ENCODE data around the gene TDRD9.
"Not testable (repeated sequence)": the region's sequence is repeated elsewhere in the genome, so short reads cannot be mapped to it uniquely, and the experiment has no call there.

Gene TDRD9

GRCh38 chr14:103974575-103974974 is 46.3 kb downstream of the TDRD9 start:
- no peak for DNase-seq (ENCODE audit: low read depth, low spot score)

- DNase-seq (ENCODE audit: low read depth, low spot score): not testable (repeated sequence)
Observed at GRCh38 chr14:103980623-103981238, 52.5 kb downstream of the TDRD9 start.

GRCh38 chr14:103984196-103984595 is 55.9 kb downstream of the TDRD9 start:
- no peak for DNase-seq (ENCODE audit: low read depth, low spot score)

GRCh38 chr14:103989034-103989433 is 60.8 kb downstream of the TDRD9 start:
- DNase-seq (ENCODE audit: low read depth, low spot score): no peak

- no peak for DNase-seq (ENCODE audit: low read depth, low spot score)
Observed at GRCh38 chr14:103989964-103990363, 61.7 kb downstream of the TDRD9 start.

GRCh38 chr14:103994535-103995184 is 66.4 kb downstream of the TDRD9 start:
- DNase-seq (ENCODE audit: low read depth, low spot score): no peak

- DNase-seq (ENCODE audit: low read depth, low spot score): no peak
Observed at GRCh38 chr14:103995876-103996275, 67.6 kb downstream of the TDRD9 start.

GRCh38 chr14:103997391-103997790 is 69.1 kb downstream of the TDRD9 start:
- no peak for DNase-seq (ENCODE audit: low read depth, low spot score)

GRCh38 chr14:103998027-103998426 is 69.8 kb downstream of the TDRD9 start:
- no peak for DNase-seq (ENCODE audit: low read depth, low spot score)

GRCh38 chr14:103999795-104000440 is 71.7 kb downstream of the TDRD9 start:
- no peak for DNase-seq (ENCODE audit: low read depth, low spot score)

- DNase-seq (ENCODE audit: low read depth, low spot score): no peak
Observed at GRCh38 chr14:104001003-104001402, 72.7 kb downstream of the TDRD9 start.

- DNase-seq (ENCODE audit: low read depth, low spot score): no peak
Observed at GRCh38 chr14:104003616-104004015, 75.4 kb downstream of the TDRD9 start.

GRCh38 chr14:104004849-104005248 is 76.6 kb downstream of the TDRD9 start:
- no peak for DNase-seq (ENCODE audit: low read depth, low spot score)

GRCh38 chr14:104005489-104005888 is 77.2 kb downstream of the TDRD9 start:
- no peak for DNase-seq (ENCODE audit: low read depth, low spot score)

GRCh38 chr14:104007121-104007520 is 78.9 kb downstream of the TDRD9 start:
- no peak for DNase-seq (ENCODE audit: low read depth, low spot score)

- DNase-seq (ENCODE audit: low read depth, low spot score): no peak
Observed at GRCh38 chr14:104009297-104009696, 81.0 kb downstream of the TDRD9 start.

GRCh38 chr14:104011824-104012517 is 83.7 kb downstream of the TDRD9 start:
- DNase-seq (ENCODE audit: low read depth, low spot score): no peak

GRCh38 chr14:104014764-104015163 is 86.5 kb downstream of the TDRD9 start:
- no peak for DNase-seq (ENCODE audit: low read depth, low spot score)

GRCh38 chr14:104016873-104017650 is 88.8 kb downstream of the TDRD9 start:
- no peak for DNase-seq (ENCODE audit: low read depth, low spot score)

- no peak for DNase-seq (ENCODE audit: low read depth, low spot score)
Observed at GRCh38 chr14:104019029-104019428, 90.8 kb downstream of the TDRD9 start.

GRCh38 chr14:104019806-104020205 is 91.5 kb downstream of the TDRD9 start:
- no peak for DNase-seq (ENCODE audit: low read depth, low spot score)

- DNase-seq (ENCODE audit: low read depth, low spot score): no peak
Observed at GRCh38 chr14:104020471-104020870, 92.2 kb downstream of the TDRD9 start.

Measured in brain pericyte (primary cell).